Measurements from ENCODE around the gene SYNE1. TPM values are rescaled to one million over a fixed set of nuclear protein-coding genes. Genes with fewer than 3 reads are reported as not detected.

The SYNE1 gene
- total RNA-seq, 4 donors from 2014 or later, result 78.9 to 352 (median 113) TPM

- DNase-seq (ENCODE audit: low spot score) (peak; percentile 47), ATAC-seq (ENCODE audit: low FRiP score) (no peak)
Observed at GRCh38 chr6:152112491-152113261, 524.5 kb downstream of the SYNE1 start.

GRCh38 chr6:152110886-152111820 lies 526.0 kb downstream of the SYNE1 start:
- DNase-seq (ENCODE audit: low spot score), result no peak
- ATAC-seq (ENCODE audit: low FRiP score), result peak; percentile 54
- no peak for TF ChIP-seq CTCF (IDR thresholded peaks at IDR 0.05)

More at GRCh38 chr6:152112491-152113261, 524.5 kb downstream of the SYNE1 start:
- TF ChIP-seq CTCF (IDR thresholded peaks at IDR 0.05), result no peak

GRCh38 chr6:152107973-152108372 lies 529.2 kb downstream of the SYNE1 start:
- DNase-seq (ENCODE audit: low spot score) (no peak), ATAC-seq (ENCODE audit: low FRiP score) (no peak)
- no peak for TF ChIP-seq CTCF (IDR thresholded peaks at IDR 0.05)

GRCh38 chr6:152100183-152100618 lies 537.0 kb downstream of the SYNE1 start:
- ATAC-seq (ENCODE audit: low FRiP score) (peak; percentile 21), DNase-seq (ENCODE audit: low spot score) (no peak)
- TF ChIP-seq CTCF (IDR thresholded peaks at IDR 0.05), result no peak

- no peak for ATAC-seq (ENCODE audit: low FRiP score)
- no peak for DNase-seq (ENCODE audit: low spot score)
- TF ChIP-seq CTCF (IDR thresholded peaks at IDR 0.05), result no peak
Observed at GRCh38 chr6:152099446-152100182, 537.5 kb downstream of the SYNE1 start.

- DNase-seq (ENCODE audit: low spot score), result no peak
- no peak for TF ChIP-seq CTCF (IDR thresholded peaks at IDR 0.05)
- no peak for ATAC-seq (ENCODE audit: low FRiP score)
Observed at GRCh38 chr6:152098683-152099082, 538.5 kb downstream of the SYNE1 start.
